Medulla oblongata (tissue), 1 donor: Measurements from ENCODE around the gene COQ8A.
"Not testable (repeated sequence)": the region's sequence is repeated elsewhere in the genome, so short reads cannot be mapped to it uniquely, and the experiment has no call there.

Experiments
- DNase-seq: peaks from one replicate; pipeline ENCODE4 v3.0.0-alpha.2; 2015; ENCODE audit errors: extremely low spot score

The COQ8A gene

DNA sequence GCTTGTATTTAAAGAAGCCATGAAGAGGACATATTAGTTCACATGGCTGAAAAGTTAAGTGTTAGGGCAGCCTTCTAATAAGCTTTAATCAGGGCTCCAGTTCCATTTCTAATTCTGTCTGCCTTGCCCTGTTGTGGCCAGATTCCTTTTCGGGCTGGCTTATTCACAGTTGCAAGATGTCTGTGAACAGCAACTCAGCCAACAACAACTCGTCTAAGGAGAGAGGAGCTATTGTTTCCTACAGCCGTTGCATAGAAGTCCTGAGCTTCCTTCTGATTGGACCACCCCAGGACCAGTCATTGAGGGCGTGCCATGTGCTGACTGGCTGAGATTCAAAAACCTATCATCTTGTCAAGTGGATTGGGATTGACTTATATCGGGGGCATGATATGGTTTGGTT, 18.6 kb upstream of the COQ8A start:
- no peak for DNase-seq

DNA sequence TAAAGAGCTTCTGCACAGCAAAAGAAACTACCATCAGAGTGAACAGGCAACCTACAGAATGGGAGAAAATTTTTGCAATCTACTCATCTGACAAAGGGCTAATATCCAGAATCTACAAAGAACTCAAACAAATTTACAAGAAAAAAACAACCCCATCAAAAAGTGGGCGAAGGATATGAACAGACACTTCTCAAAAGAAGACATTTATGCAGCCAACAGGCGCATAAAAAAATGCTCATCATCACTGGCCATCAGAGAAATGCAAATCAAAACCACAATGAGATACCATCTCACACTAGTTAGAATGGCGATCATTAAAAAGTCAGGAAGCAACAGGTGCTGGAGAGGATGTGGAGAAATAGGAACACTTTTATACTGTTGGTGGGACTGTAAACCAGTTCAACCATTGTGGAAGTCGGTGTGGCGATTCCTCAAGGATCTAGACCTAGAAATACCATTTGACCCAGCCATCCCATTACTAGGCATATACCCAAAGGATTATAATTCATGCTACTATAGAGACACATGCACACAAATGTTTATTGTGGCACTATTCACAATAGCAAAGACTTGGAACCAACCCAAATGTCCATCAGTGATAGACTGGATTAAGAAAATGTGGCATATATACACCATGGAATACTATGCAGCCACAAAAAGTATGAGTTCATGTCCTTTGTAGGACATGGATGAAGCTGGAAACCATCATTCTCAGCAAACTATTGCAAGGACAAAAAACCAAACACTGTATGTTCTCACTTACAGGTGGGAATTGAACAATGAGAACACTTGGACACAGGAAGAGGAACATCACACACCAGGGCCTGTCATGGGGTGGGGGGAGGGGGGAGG, 10.6 kb upstream of the COQ8A start:
- not testable (repeated sequence) for DNase-seq

DNA sequence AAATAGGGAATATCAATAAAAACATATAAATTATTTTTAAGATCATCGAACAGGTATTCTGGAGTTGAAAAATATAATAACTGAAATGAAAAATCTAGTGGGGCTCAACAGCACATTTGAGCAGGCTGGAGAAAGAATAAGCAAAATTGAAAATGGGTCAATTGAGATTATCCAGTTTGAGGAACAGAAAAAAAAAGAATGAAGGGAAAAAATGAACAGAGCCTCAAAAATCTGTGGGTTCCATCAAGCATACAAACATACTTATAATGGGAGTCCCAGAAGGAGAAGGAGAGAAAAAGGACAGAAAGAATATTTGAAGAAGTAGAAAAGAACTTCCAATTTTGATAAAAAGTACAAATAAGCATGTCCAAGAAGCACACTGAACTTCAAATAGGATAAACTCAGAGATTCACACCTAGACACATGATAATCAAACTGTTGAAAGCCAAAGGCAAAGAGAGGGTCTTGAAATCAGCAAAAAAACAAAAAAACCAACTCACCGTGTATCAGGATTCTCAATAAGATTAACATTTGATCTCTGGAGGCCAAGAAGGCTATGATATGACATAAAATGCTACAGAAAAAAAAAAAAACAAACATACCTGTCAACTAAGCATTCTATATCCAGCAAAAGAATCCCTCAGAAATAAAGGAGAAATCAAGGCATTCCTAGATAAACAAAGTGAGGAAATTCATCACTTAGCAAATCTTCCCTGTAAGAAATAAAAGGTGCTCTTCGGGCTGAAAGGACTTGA, 5.4 kb upstream of the COQ8A start:
- no peak for DNase-seq

DNA sequence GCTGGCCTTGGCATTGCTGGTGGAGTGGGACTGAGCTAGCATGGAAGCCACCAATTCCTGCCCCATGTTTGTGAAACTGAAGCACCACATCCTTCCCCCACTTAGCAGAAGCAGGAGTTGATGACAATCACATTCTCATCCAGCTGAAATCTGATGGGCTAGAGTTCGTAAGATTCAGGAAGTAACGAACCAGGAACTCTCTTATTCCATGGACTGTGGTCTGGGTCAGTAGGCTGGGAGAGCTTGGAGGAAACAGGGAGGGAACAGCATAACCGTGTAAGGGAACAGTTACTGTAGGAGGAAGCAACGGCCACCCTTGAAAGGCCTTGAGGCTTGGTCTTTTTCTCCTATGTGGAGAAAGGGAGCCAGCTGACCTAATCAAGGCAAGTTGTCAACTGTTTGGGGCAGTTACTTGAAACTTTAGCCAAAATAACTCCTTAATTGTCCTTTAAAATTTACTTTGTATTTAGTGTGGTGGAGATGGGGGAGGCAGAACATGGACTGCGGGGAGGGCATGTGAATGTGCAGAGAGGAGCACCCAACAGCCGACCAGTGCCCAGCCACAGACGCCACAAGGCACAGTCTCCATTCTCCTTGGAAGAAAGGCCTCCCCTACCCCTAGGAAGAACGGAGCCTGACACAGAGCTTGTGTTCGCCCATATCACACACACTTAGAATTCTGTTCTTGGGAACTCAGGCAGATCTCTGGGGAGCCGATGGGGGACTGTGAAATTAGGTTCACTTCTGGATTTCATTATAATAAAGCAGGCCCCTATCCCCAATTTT, 2.0 kb upstream of the COQ8A start:
- DNase-seq, result no peak

DNA sequence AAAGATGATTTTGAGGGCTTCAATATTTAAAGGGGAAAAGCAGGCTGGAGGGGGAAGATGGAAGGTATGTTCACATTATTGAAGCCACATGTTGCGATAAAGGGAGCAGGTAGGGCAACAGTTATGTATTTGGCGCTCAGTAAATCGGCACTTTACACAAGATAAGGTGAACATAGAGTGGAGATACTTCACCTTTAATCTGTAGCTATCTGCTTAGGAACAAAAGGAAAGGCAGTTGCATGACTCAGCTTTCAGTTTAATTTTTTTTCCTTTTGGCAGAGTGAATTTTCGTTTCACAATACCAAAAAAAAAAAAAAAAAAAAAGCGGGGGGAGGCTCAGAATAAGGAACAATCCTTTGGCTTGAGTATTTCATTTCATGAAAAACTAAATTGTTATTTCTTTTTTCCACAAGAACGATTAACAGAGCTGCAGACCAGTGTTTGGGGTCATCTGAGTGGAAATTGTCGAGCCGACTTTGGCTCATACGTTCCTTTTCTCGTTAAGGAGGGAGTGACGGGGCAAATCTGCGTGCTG, 1.1 kb upstream of the COQ8A start:
- no peak for DNase-seq

DNA sequence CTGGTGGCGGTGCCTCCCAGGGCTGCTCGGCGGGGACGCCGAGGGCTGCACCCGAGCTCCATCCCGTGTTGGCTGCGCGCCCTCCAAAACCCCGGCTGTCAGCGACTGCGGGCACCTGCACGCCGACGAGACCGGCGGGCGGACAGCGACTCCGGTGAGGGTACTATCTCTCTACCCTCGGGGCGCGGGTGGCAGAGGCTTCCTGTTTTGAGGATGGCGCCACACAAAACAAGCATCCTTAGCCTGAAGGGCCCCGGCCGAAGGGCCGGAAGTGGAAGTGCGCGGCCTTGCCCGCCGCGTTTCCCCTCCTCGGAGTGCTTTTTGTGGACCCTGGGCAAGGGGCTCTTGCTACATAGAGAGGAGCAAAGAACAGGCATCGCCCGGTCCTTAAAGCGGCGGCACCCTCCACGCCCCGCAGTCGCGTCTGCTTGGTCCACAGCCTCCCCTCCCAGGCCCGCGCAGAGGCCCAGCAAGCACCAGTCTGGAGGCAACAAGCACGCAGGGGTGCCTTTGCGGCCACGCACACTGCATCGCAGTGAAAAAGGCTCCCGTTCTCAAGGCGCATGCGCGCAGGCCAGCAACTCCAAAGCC, 561 bp upstream of the COQ8A start:
- DNase-seq, result peak; percentile 64

DNA sequence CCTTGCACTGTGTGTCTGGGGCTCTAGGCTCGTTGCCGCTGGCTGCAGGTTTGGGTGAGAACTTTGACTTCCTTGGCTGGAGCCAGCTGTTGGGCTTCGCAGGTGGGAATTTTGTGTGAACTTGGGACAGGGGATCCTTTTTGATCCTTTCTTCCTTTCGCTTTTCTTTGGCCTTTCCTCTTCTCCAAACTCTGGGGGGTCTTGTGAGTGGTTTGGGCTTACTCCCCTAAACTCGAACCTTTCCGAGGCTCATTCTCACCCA, 643 bp downstream of the COQ8A start:
- DNase-seq, result no peak

DNA sequence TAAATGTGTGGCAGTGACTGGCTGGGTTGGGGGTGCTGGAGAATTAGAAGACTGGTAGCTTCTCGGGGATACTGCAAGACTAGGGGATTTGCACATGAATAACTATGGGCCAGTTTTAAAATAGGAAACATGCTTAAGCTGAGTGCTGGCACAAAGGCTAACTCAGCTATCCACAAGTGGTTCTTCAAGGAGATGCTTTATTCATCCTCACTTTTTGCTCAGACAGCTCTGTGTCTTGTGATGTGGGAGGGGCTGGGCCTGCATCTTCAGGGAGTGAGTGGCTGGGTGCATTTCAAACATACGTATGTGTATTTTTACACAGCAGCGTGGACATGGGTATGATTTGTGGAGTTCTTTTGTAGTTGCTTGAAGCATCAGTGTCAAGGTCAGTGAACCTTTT, 2.3 kb downstream of the COQ8A start:
- DNase-seq, result peak; percentile 6

DNA sequence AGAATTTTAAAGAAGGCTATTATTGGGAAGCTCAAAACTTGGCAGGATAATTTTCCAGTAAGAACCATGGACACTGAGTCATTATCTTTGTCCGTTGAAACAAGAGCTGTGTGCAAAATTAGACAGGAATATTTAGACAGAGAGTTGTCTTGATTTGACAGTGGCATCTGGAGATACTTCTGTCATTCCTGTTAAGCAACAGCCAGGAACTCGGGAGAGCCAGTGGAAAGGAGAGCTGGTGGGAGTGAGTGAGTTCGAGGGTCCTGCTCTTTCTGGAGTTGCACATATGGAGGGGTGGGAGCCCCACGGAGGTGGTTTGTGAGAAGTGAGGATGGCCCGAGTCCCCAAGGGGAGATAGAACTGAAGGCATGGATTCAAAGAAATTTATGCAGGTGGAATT, 3.1 kb downstream of the COQ8A start:
- DNase-seq, result peak; percentile 4

DNA sequence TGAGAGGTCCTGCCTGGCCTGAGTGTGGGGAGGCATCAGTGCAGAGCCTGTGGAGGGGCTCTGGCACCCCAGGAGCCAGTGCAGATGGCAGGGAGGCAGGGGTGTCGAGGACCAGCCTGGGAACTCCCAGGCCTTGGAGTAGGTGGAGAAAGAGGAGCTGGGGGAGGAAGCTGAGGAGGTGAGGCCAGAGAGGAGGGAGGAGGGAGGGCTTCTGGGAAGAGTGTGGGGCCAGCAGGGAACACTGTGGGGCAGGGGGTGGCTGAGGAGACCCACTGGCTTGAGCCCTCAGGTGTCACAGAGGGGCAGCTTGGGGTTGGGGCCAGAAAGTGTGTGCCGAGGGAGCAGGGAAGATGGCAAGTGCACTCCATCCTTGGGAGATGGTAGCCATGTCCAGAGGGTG, 3.8 kb downstream of the COQ8A start:
- DNase-seq, result no peak

DNA sequence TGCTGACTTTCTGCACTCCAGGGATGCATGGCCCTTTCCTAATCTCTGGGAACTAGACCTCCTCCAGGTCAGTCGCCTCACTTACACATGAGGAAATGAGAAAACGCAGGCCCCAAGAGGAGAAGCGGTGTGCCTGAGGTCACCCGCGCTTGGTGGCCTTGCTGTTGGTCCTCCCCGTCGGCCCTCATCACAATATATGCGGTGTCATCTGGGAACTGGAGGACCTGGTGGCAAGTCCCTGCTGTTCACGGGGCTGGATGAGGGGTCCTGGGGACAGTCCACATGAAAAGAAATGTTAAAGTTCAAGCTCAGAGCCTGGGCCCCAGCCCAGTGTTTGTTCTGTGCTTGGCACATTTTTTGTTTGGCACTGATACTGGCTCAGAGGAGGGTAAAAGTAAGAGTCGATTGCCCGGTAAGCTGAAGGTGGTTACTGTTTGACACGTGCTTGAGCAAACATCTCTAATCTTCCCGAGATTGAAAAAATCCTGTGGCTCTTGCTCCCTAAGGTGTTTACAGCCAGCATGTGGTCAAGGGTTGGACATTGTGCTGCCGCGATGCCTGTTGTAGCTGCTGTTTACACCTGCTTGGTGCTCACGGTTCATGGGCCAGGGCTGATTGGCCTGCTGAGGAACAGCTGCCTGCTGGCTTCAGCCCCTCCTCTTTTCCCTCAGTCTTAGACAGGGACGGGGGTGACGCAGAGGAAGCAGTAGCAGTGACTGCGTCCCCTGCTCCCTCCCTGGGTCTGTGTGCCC, 5.2 kb downstream of the COQ8A start:
- DNase-seq, result peak; percentile 8

DNA sequence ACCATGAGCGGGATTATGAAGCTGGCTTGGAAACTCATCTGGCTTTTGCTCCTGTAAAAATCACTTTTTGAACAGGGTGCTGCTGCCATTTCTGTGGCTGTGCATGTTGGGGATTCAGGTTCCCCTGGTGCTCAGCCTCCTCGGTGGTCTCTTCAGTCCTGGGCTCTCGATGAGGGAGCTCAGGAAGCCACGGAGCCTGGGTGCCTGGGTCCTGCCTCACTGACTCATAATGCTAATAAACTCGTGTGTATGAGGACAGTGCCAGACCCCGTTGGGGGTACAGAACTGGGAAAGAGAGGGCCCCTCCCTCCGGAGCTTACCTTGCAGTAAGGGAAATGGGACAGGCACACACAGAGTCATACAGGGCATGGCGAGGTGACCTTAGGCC, 5.8 kb downstream of the COQ8A start:
- DNase-seq, result no peak

DNA sequence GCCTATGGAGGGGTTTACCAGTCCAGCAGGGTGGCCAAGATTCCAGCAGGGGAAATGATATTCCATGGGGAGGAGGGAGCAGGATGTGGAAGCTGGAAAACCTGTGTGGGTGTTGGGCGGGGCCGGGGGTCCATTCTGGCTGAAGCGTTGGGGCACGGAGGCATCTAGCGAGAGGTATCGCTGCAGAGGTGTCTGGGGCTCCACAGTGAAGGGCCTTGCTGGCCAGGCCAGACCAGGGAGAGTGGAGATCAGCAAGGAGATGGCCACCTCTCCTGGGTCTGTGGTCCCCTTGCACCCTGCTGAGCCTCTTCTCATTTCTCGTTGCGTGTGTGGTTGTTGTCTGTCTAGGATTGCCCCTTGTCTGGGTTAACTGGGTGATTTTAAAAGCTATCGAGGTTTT, 6.2 kb downstream of the COQ8A start:
- DNase-seq, result no peak

DNA sequence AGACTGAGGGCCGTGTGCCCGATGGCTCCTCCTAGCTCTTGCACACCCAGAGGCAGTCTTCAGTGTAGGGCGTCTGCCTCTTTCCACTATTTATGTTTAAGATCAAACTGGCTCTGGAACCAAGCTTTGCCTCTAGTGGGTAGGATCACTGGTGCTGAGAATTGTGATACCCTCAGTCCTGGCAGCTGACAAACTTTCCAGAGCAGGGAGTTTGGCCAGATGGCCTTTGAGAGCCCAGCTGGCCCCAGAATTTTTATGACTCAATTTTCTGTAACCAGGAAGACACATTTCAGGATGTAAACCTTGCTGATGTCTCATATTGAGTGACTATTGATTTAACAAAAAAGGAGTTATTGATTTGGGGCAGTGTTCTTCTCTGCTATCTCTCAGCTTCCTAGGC, 6.7 kb downstream of the COQ8A start:
- DNase-seq, result no peak

DNA sequence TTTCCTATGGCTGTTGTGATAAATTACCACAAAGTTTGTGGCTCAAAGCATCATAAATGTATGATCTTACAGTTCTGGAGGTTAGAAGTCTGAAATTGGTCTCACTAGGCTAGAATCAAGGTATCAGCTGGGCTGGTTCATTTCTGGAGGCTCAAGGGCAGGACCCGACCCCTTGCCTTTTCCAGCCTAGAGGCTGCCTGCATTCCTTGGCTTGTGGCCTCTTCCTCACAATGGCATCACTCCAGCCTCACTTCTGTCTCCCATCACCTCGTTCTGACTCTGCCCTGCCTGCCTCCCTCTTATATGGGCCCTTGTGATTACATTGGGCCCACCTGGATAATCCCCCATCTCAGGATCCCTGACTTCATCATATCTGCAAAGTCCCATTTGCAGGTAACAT, 8.0 kb downstream of the COQ8A start:
- DNase-seq, result no peak

DNA sequence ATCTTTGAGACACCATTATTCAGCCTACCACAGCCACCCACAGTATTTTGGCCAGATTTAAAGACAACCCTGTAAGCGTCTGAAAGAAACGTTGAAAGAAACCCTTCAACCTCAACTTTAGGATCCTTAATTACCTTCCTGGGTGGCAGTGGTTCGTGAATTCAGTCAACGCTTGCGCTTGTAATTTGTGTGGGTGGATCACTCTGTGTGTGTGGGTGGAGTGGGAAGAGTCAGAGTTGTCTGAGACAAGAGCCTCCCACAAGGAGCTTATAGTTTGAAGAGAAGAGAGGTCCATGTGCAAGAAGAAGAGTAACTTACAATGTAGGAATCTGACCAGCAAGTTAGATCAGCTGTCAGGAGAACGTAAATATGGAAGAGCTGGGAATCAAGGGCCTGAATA, 8.4 kb downstream of the COQ8A start:
- no peak for DNase-seq

DNA sequence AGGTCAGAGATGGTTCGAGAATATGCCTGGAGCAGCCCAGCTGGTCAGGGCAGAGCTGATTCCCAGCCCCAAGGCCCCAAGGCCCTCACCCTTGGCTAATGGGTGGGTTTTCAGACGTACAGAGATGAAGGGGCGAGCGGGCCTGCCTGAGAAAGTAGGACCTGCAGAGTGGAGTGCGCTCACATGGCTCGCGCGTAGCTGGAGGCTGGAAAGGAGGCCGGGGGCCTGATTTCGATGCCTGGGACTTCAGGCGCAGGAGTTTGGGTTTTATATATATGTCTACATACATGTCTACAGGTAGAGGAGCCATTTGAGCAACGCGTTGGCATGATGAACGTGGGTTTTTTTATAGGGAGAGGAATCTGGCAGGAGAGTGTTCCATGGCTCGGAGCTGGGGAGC, 8.9 kb downstream of the COQ8A start:
- no peak for DNase-seq

DNA sequence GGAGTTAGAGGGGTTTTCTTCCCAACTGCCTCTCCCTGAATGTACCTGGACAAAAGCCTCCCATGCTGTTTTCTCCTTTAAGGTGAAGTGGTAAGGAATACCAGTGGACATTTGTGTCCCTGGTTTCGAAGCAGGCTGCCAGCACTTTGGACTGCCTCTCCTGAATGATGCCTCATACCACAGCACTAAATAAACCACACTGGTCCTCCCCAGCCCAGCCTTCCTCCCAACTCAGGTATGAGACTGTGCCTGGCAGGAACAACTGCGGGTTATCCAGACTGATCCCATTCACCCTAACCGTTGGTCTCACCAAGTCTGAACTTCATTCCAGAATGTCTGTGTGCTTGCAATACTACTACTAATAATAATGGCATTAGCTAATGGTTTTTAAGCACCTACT, 9.3 kb downstream of the COQ8A start:
- DNase-seq, result no peak

DNA sequence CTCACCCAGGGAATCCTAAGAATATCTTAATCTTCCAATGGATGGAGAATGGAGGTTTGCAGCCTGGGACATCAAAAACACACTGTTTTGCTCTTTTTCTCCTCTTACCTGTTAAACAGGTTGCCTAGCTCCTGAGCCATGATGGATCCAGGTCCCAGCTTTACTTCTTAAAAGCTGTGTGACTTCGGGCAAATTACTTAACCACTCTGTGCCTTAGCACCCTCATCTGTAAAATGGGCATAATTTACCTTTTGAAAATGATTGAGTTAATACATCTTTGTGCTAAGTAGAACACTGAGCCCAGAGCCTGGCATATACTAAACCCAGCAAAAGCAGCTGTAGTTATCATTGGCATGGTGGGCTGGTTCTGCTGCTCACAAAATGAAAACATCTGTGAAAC, 10.2 kb downstream of the COQ8A start:
- DNase-seq, result no peak

DNA sequence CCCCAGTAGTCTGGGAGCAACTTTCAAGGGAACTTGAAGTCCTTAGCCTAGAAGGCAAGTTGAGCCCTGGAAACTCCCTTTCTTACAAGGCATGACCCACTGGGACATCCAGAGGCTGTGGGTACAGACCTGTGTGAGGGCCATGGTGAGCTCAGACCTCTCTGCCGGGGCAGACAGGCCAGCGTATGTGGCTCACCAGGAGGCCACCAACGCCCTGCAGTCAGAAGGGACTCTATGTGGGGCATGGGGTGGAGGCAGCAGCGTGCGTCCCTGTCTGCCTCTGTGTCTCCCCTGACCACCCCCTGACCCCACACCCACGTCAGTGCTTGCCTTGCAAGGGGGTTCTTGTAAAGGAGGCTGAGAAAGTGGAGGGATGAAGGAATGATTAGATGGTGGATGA, 10.8 kb downstream of the COQ8A start:
- no peak for DNase-seq
